ENCODE data around the gene RIPPLY3.

Gene RIPPLY3

DNA sequence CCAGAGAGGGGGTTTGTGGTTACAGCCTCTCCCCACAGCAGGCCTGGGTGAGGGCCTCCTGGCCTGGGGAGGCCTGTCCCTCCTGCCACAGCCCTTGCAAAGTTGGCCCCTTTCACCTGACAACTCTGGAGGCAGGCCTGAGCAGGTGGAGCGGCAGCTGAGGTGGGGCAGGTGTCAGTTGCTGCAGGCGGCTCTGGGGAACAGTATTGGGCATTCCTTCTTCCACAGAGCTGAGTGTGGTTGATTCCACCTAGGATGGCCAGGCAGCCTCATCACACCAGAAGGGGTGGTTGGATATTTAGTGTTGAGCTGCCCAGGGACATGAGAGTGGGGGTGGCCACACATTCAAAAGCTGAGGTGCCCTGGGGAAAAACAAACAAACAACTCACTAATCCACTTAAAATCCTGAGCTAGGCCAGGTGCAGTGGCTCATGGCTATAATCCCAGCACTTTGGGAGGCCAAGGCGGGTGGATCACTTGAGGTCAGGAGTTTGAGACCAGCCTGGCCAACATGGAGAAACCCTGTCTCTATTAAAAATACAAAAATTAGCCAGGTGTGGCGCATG, 35.3 kb downstream of the RIPPLY3 start:
- TF ChIP-seq, protein P1, sequence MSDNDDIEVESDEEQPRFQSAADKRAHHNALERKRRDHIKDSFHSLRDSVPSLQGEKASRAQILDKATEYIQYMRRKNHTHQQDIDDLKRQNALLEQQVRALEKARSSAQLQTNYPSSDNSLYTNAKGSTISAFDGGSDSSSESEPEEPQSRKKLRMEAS (IDR thresholded peaks at IDR 0.05), result no peak
- no peak for TF ChIP-seq CEBPB (IDR thresholded peaks at IDR 0.05)
- no peak for TF ChIP-seq FOXM1 (IDR thresholded peaks at IDR 0.05; ENCODE audit: borderline replicate concordance, low read depth)
- TF ChIP-seq NFIC (IDR thresholded peaks at IDR 0.05), result no peak
- TF ChIP-seq TCF12 (IDR thresholded peaks at IDR 0.05; ENCODE audit: low read depth), result no peak
- no peak for TF ChIP-seq TEAD4 (IDR thresholded peaks at IDR 0.05)
- TF ChIP-seq TAF1 (IDR thresholded peaks at IDR 0.05; ENCODE audit: low read depth), result no peak
- TF ChIP-seq ZBTB7A (IDR thresholded peaks at IDR 0.05; ENCODE audit: low read depth), result no peak
- TF ChIP-seq EGR1 (IDR thresholded peaks at IDR 0.05), result no peak
- TF ChIP-seq CREB1 (IDR thresholded peaks at IDR 0.05; ENCODE audit: low read depth), result no peak
- no peak for TF ChIP-seq YY1 (IDR thresholded peaks at IDR 0.05; ENCODE audit: low read depth)
- no peak for TF ChIP-seq EP300 (IDR thresholded peaks at IDR 0.05; ENCODE audit: borderline replicate concordance)
- TF ChIP-seq, protein P2, sequence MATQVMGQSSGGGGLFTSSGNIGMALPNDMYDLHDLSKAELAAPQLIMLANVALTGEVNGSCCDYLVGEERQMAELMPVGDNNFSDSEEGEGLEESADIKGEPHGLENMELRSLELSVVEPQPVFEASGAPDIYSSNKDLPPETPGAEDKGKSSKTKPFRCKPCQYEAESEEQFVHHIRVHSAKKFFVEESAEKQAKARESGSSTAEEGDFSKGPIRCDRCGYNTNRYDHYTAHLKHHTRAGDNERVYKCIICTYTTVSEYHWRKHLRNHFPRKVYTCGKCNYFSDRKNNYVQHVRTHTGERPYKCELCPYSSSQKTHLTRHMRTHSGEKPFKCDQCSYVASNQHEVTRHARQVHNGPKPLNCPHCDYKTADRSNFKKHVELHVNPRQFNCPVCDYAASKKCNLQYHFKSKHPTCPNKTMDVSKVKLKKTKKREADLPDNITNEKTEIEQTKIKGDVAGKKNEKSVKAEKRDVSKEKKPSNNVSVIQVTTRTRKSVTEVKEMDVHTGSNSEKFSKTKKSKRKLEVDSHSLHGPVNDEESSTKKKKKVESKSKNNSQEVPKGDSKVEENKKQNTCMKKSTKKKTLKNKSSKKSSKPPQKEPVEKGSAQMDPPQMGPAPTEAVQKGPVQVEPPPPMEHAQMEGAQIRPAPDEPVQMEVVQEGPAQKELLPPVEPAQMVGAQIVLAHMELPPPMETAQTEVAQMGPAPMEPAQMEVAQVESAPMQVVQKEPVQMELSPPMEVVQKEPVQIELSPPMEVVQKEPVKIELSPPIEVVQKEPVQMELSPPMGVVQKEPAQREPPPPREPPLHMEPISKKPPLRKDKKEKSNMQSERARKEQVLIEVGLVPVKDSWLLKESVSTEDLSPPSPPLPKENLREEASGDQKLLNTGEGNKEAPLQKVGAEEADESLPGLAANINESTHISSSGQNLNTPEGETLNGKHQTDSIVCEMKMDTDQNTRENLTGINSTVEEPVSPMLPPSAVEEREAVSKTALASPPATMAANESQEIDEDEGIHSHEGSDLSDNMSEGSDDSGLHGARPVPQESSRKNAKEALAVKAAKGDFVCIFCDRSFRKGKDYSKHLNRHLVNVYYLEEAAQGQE (IDR thresholded peaks at IDR 0.05; ENCODE audit: low read depth), result no peak
- TF ChIP-seq, protein P3, sequence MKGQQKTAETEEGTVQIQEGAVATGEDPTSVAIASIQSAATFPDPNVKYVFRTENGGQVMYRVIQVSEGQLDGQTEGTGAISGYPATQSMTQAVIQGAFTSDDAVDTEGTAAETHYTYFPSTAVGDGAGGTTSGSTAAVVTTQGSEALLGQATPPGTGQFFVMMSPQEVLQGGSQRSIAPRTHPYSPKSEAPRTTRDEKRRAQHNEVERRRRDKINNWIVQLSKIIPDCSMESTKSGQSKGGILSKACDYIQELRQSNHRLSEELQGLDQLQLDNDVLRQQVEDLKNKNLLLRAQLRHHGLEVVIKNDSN (IDR thresholded peaks at IDR 0.05), result no peak
- no peak for TF ChIP-seq RAD21 (IDR thresholded peaks at IDR 0.05; ENCODE audit: low read depth)

DNA sequence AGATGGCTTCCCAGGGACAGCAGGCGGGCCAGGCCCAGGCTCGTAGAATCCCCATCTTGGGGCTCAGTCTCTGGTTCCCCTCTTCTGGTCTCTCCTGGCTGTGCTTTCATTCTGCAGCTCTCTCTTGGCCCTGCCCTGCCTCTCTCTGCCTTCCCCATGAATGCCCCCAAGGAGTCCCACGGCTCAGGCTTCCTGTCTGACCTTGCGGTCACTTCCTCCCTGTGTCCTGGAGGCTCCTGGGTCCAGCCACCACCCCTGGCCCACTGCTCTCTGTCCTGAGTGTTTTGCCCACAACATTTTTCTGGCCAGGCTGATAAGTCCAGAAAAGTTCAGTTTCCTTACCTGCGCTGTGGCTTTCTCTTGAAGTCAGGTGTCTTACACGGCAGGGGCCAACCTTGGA, 37.3 kb downstream of the RIPPLY3 start:
- TF ChIP-seq, protein P2 (IDR thresholded peaks at IDR 0.05; ENCODE audit: low read depth), result no peak
- TF ChIP-seq, protein P1 (IDR thresholded peaks at IDR 0.05), result no peak
- TF ChIP-seq RAD21 (IDR thresholded peaks at IDR 0.05; ENCODE audit: low read depth) (no peak), EGR1 (IDR thresholded peaks at IDR 0.05) (no peak), TCF12 (IDR thresholded peaks at IDR 0.05; ENCODE audit: low read depth) (no peak), YY1 (IDR thresholded peaks at IDR 0.05; ENCODE audit: low read depth) (no peak), FOXM1 (IDR thresholded peaks at IDR 0.05; ENCODE audit: borderline replicate concordance, low read depth) (no peak), TEAD4 (IDR thresholded peaks at IDR 0.05) (no peak), ZBTB7A (IDR thresholded peaks at IDR 0.05; ENCODE audit: low read depth) (no peak), TAF1 (IDR thresholded peaks at IDR 0.05; ENCODE audit: low read depth) (no peak), CEBPB (IDR thresholded peaks at IDR 0.05) (no peak), CREB1 (IDR thresholded peaks at IDR 0.05; ENCODE audit: low read depth) (no peak), NFIC (IDR thresholded peaks at IDR 0.05) (no peak)
- TF ChIP-seq, protein P3 (IDR thresholded peaks at IDR 0.05), result no peak

DNA sequence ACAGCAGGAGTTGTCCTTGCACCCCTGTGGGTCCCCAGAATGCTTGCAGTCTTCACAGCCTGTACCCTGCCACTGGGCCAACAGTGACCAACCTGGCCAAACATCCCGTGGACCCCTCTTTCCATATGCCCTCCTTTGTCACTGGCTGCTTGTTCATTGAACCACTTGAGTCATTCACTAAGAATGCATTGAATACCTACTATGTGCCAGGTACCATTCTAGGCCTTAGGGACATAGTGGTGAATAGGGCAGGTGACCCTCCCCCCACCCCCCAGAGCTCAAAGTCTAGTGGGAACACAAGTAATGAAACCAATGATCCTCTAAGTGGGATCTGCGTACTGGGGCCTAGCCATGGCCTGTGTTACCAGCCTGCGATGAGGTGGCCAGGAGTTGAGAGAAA, 38.1 kb downstream of the RIPPLY3 start:
- no peak for TF ChIP-seq TAF1 (IDR thresholded peaks at IDR 0.05; ENCODE audit: low read depth)
- TF ChIP-seq EGR1 (IDR thresholded peaks at IDR 0.05), result no peak
- no peak for TF ChIP-seq CREB1 (IDR thresholded peaks at IDR 0.05; ENCODE audit: low read depth)
- TF ChIP-seq, protein P1 (IDR thresholded peaks at IDR 0.05), result no peak
- TF ChIP-seq, protein P3 (IDR thresholded peaks at IDR 0.05), result no peak
- TF ChIP-seq ZBTB7A (IDR thresholded peaks at IDR 0.05; ENCODE audit: low read depth), result no peak
- no peak for TF ChIP-seq NFIC (IDR thresholded peaks at IDR 0.05)
- no peak for TF ChIP-seq CEBPB (IDR thresholded peaks at IDR 0.05)
- TF ChIP-seq, protein P2 (IDR thresholded peaks at IDR 0.05; ENCODE audit: low read depth), result no peak
- no peak for TF ChIP-seq FOXM1 (IDR thresholded peaks at IDR 0.05; ENCODE audit: borderline replicate concordance, low read depth)
